Vagina (tissue), 2 donors: Measurements from ENCODE around the gene JPH4. TPM values are rescaled to one million over a fixed set of nuclear protein-coding genes. Genes with fewer than 3 reads are reported as not detected.

Source experiments
- DNase-seq, 2 donors: peaks; one replicate each; pipeline ENCODE4 v3.0.0-alpha.2; 2017; ENCODE audit errors: extremely low spot score in 2 of 2
- H3K27ac ChIP-seq: fragments of 200-600 bp; sonication (generic); one replicate; pipeline ENCODE4 v1.5.1; 2019
- H3K27me3 ChIP-seq: fragments of 200-600 bp; sonication (generic); one replicate; pipeline ENCODE4 v1.5.1; 2019
- H3K36me3 ChIP-seq, 2 donors: fragments of 200-600 bp; sonication (generic); one replicate each; pipeline ENCODE4 v1.5.1; 2017 to 2019
- H3K4me1 ChIP-seq: fragments of 200-600 bp; sonication (generic); one replicate; pipeline ENCODE4 v1.5.1; 2019
- H3K4me3 ChIP-seq, 2 donors: fragments of 200-600 bp; sonication (generic); 1 replicate in 1 of 2; 2 replicates in 1 of 2; pipeline ENCODE4 v1.5.1; 2016 to 2019
- H3K9me3 ChIP-seq: fragments of 200-600 bp; sonication (generic); one replicate; pipeline ENCODE4 v1.5.1; 2019
- CTCF ChIP-seq, 3 experiments: fragments of 450-650 bp in 2 of 3; fragments of 200-600 bp in 1 of 3; sonication (generic) in 1 of 3; IDR thresholded peaks; one replicate each; pipeline ENCODE4 v1.5.1; 2017 to 2019; ENCODE audit warnings: antibody characterized with exemption in 3 of 3, mild to moderate bottlenecking in 2 of 3, moderate library complexity in 2 of 3
- POLR2A ChIP-seq, 2 donors: fragments of 450-650 bp; IDR thresholded peaks; one replicate each; pipeline ENCODE4 v1.6.1; 2017; ENCODE audit warnings: antibody characterized with exemption in 2 of 2, mild to moderate bottlenecking in 2 of 2, moderate library complexity in 2 of 2
- POLR2AphosphoS5 ChIP-seq, 2 donors: sonication (generic); formaldehyde crosslinking; IDR thresholded peaks; one replicate each; pipeline ENCODE4 v1.9.0; 2017; ENCODE audit warnings: antibody characterized with exemption in 2 of 2, mild to moderate bottlenecking in 2 of 2, low read depth in 1 of 2; ENCODE audit not compliant: insufficient read depth in 1 of 2
- intact Hi-C: fragments of 100-400 bp; cut with DNase I; formaldehyde crosslinking; loops from one replicate; pipeline ENCODE4 v1.15.1; 2023
- total RNA-seq: library from RNA; depleted of rRNA; stranded (reverse); fragments of >200 nt; gene quantifications from one replicate; pipeline ENCODE4 v1.2.3, GENCODE V29; 2016

Gene JPH4
- total RNA-seq, 1 donor from 2014 or later = 10.6 TPM

- H3K4me3 ChIP-seq = peak overlapping the region in 1 of 2 donors; percentile 65
- H3K36me3 ChIP-seq = peaks cover 0 to 3% of the 10 kb centered on the region in 2 donors
- intact Hi-C loops = no loop called here
- no peak for DNase-seq
- TF ChIP-seq POLR2A (IDR thresholded peaks at IDR 0.05) (no peak), POLR2AphosphoS5 (IDR thresholded peaks at IDR 0.05; ENCODE audit: insufficient read depth in 1 of 2, low read depth in 1 of 2) (no peak), CTCF (IDR thresholded peaks at IDR 0.05) (no peak)
- no peaks in the 10 kb centered on the region for H3K27me3 ChIP-seq
- H3K9me3 ChIP-seq = no peaks in the 10 kb centered on the region
- peaks cover 23% of the 10 kb centered on the region for H3K4me1 ChIP-seq
- peak overlapping the region; percentile 85 for H3K27ac ChIP-seq
Observed at GRCh38 chr14:23568021-23568599, 10.5 kb downstream of the JPH4 start.

GRCh38 chr14:23567186-23568020 is 11.2 kb downstream of the JPH4 start, which contains the start of gene AP1G2:
Gene AP1G2 (minus strand): TSS chr14:23567791. CDS start chr14:23567314, 477 bp downstream.
- Histone ChIP-seq H3K36me3 (peaks cover 0 to 3% of the 10 kb centered on the region in 2 donors), H3K9me3 (no peaks in the 10 kb centered on the region), H3K27ac (peak within 1 kb of the TSS; percentile 85), H3K4me3 (peak within 1 kb of the TSS; percentile 65 to 66), H3K4me1 (peaks cover 23% of the 10 kb centered on the region), H3K27me3 (no peaks in the 10 kb centered on the region)
- peak; percentile 31 to 90 for TF ChIP-seq POLR2AphosphoS5 (IDR thresholded peaks at IDR 0.05; ENCODE audit: insufficient read depth in 1 of 2, low read depth in 1 of 2)
- no peak for TF ChIP-seq POLR2A (IDR thresholded peaks at IDR 0.05)
- no peak for TF ChIP-seq CTCF (IDR thresholded peaks at IDR 0.05)
- intact Hi-C loops = no loop called here
- no peak for DNase-seq

- no peaks in the 10 kb centered on the region for H3K27me3 ChIP-seq
- peaks cover 0 to 6% of the 10 kb centered on the region in 2 donors for H3K36me3 ChIP-seq
- intact Hi-C loops = no loop called here
- peak overlapping the region; percentile 85 for H3K27ac ChIP-seq
- TF ChIP-seq CTCF (IDR thresholded peaks at IDR 0.05) (no peak), POLR2AphosphoS5 (IDR thresholded peaks at IDR 0.05; ENCODE audit: insufficient read depth in 1 of 2, low read depth in 1 of 2) (no peak), POLR2A (IDR thresholded peaks at IDR 0.05) (no peak)
- no peaks in the 10 kb centered on the region for H3K9me3 ChIP-seq
- peaks cover 23% of the 10 kb centered on the region for H3K4me1 ChIP-seq
- H3K4me3 ChIP-seq = peak overlapping the region; percentile 65 to 66
- no peak for DNase-seq
Observed at GRCh38 chr14:23566778-23567185, 11.8 kb downstream of the JPH4 start.

GRCh38 chr14:23566112-23566777 is 12.3 kb downstream of the JPH4 start:
- H3K36me3 ChIP-seq = peaks cover 0 to 11% of the 10 kb centered on the region in 2 donors
- peak overlapping the region; percentile 65 to 66 for H3K4me3 ChIP-seq
- intact Hi-C loops = no loop called here
- H3K9me3 ChIP-seq = no peaks in the 10 kb centered on the region
- DNase-seq = no peak
- H3K27me3 ChIP-seq = no peaks in the 10 kb centered on the region
- TF ChIP-seq POLR2A (IDR thresholded peaks at IDR 0.05) = no peak
- TF ChIP-seq CTCF (IDR thresholded peaks at IDR 0.05) = no peak
- TF ChIP-seq POLR2AphosphoS5 (IDR thresholded peaks at IDR 0.05; ENCODE audit: insufficient read depth in 1 of 2, low read depth in 1 of 2) = no peak
- peak overlapping the region; percentile 85 for H3K27ac ChIP-seq
- peaks cover 23% of the 10 kb centered on the region for H3K4me1 ChIP-seq
